A549 (cell line): ENCODE measurements around the gene TMEM198. TPM values are rescaled to one million over a fixed set of nuclear protein-coding genes. Genes with fewer than 3 reads are reported as not detected.

Source experiments
- ATAC-seq, 2 experiments: fragments of 200-7000 bp in 1 of 2; fragments of >200 bp in 1 of 2; cut with Nextera tagmentation in 1 of 2; cut with Tn5 transposase in 1 of 2; 3 replicates each; pipeline versions ENCODE4 v1.8.0 to v1.9.1; 2018 to 2020; ENCODE audit warnings: mild to moderate bottlenecking in 1 of 2, moderate library complexity in 1 of 2
- CTCF ChIA-PET: fragments of 300-600 bp; sonication (Branson Sonifier 250); formaldehyde crosslinking; extraction: SDS; loops from one replicate; lab custom pipeline; 2021; ENCODE audit warnings: antibody characterized with exemption, inconsistent platforms; lab: Yijun Ruan, JAX
- POLR2A ChIA-PET: fragments of 350-600 bp; formaldehyde crosslinking; extraction: SDS; loops from one replicate; lab custom pipeline; 2021; ENCODE audit warnings: antibody characterized with exemption, inconsistent platforms; lab: Yijun Ruan, JAX
- DNase-seq, 2 experiments: peaks; one replicate each; pipeline versions ENCODE4 v3.0.0 to v3.0.0-alpha.2; 2011 to 2016; ENCODE audit warnings: low read depth in 1 of 2, low spot score in 1 of 2
- FAIRE-seq: peaks from 2 replicates; lab custom pipeline; 2011; peaks lifted over from hg19 to GRCh38; lab: Jason Lieb, UNC
- H3K27ac ChIP-seq, 2 experiments: fragments of >200 bp; sonication (Bioruptor Twin); formaldehyde crosslinking; 3 replicates each; pipeline ENCODE4 v1.5.1; 2016 to 2017
- H3K4me1 ChIP-seq: fragments of >200 bp; sonication (Bioruptor Twin); formaldehyde crosslinking; 3 replicates; pipeline ENCODE4 v1.6.1; 2016
- H3K4me2 ChIP-seq: fragments of >200 bp; sonication (Bioruptor Twin); formaldehyde crosslinking; 3 replicates; pipeline ENCODE4 v1.6.1; 2016
- H3K4me3 ChIP-seq: fragments of >200 bp; sonication (Bioruptor Twin); formaldehyde crosslinking; 3 replicates; pipeline ENCODE4 v1.5.1; 2016
- H3K9me3 ChIP-seq: fragments of >200 bp; sonication (Bioruptor Twin); formaldehyde crosslinking; 3 replicates; pipeline ENCODE4 v1.6.1; 2016
- ATOH8 ChIP-seq: fragments of 250-450 bp; sonication (Bioruptor Pico); IDR thresholded peaks from 2 replicates; pipeline ENCODE4 v1.5.0; 2020; ENCODE audit warnings: low read depth, mild to moderate bottlenecking, moderate library complexity
- CBX2 ChIP-seq: fragments of 200-600 bp; sonication (generic); IDR thresholded peaks from 2 replicates; pipeline ENCODE4 v1.6.1; 2016; ENCODE audit warnings: low read depth, mild to moderate bottlenecking, borderline replicate concordance
- CEBPB ChIP-seq, 2 experiments: fragments of >200 bp in 1 of 2; sonication (Bioruptor Twin) in 1 of 2; formaldehyde crosslinking in 1 of 2; IDR thresholded peaks; 2 replicates each; pipeline ENCODE4 v1.6.1; 2012 to 2016
- CHD2 ChIP-seq: fragments of 150-350 bp; IDR thresholded peaks from 2 replicates; pipeline ENCODE4 v1.6.1; 2014; ENCODE audit warnings: low read length; ENCODE audit not compliant: partially characterized antibody
- FOSL2 ChIP-seq, 2 experiments: fragments of 450-650 bp in 1 of 2; fragments of >200 bp in 1 of 2; sonication (Bioruptor Twin) in 1 of 2; formaldehyde crosslinking; IDR thresholded peaks; 2 replicates each; pipeline versions ENCODE4 v1.5.0 to v1.6.1; 2016 to 2020; ENCODE audit warnings: mild to moderate bottlenecking in 1 of 2, moderate library complexity in 1 of 2
- FOXS1 ChIP-seq: fragments of 250-450 bp; sonication (Bioruptor Pico); IDR thresholded peaks from 2 replicates; pipeline ENCODE4 v1.5.0; 2020; ENCODE audit warnings: mild to moderate bottlenecking, moderate library complexity
- JUN ChIP-seq, 2 experiments: fragments of >200 bp; sonication (Bioruptor Twin); formaldehyde crosslinking; IDR thresholded peaks; 2 replicates in 1 of 2; 3 replicates in 1 of 2; pipeline ENCODE4 v1.6.1; 2016 to 2017
- KDM1A ChIP-seq: fragments of 200-600 bp; sonication (generic); IDR thresholded peaks from 2 replicates; pipeline ENCODE4 v1.6.1; 2016; ENCODE audit warnings: low read depth, mild to moderate bottlenecking
- KDM5A ChIP-seq: fragments of 200-600 bp; sonication (generic); IDR thresholded peaks from 2 replicates; pipeline ENCODE4 v1.6.1; 2016; ENCODE audit warnings: antibody characterized with exemption, mild to moderate bottlenecking
- MAFK ChIP-seq: fragments of 450-650 bp; IDR thresholded peaks from 2 replicates; pipeline ENCODE4 v1.6.1; 2014; ENCODE audit not compliant: partially characterized antibody
- MAZ ChIP-seq: fragments of 150-350 bp; IDR thresholded peaks from 2 replicates; pipeline ENCODE4 v1.6.1; 2014; ENCODE audit warnings: antibody characterized with exemption, low read depth, low read length, borderline replicate concordance
- MYC ChIP-seq: IDR thresholded peaks from 2 replicates; pipeline ENCODE4 v1.6.1; 2012; ENCODE audit warnings: mild to moderate bottlenecking, inconsistent platforms, low read length, improper control_type of control experiment, borderline replicate concordance
- NFE2L2 ChIP-seq: fragments of 150-350 bp; conservative IDR thresholded peaks from 2 replicates; pipeline ENCODE4 v1.6.1; 2014; ENCODE audit warnings: low read length
- NR3C1 ChIP-seq: fragments of >200 bp; sonication (Bioruptor Twin); formaldehyde crosslinking; IDR thresholded peaks from 3 replicates; pipeline ENCODE4 v1.6.1; 2017
- RAD21 ChIP-seq, 2 experiments: fragments of >200 bp in 1 of 2; sonication (Bioruptor Twin) in 1 of 2; formaldehyde crosslinking in 1 of 2; IDR thresholded peaks in 1 of 2; conservative IDR thresholded peaks in 1 of 2; 2 replicates in 1 of 2; 3 replicates in 1 of 2; pipeline ENCODE4 v1.6.1; 2012 to 2018; ENCODE audit warnings: inconsistent platforms in 1 of 2
- RARB ChIP-seq: fragments of 250-450 bp; sonication (Bioruptor Pico); IDR thresholded peaks from 2 replicates; pipeline ENCODE4 v1.8.0; 2021; ENCODE audit warnings: mild to moderate bottlenecking, moderate library complexity
- RCOR1 ChIP-seq: fragments of 150-350 bp; IDR thresholded peaks from 2 replicates; pipeline ENCODE4 v1.6.1; 2014; ENCODE audit warnings: antibody characterized with exemption, low read length, low read depth
- SREBF2 ChIP-seq: fragments of 450-650 bp; IDR thresholded peaks from 2 replicates; pipeline ENCODE4 v1.6.1; 2014; ENCODE audit warnings: mild to moderate bottlenecking, moderate library complexity
- TFCP2L1 ChIP-seq: fragments of 250-450 bp; sonication (Bioruptor Pico); IDR thresholded peaks from 2 replicates; pipeline ENCODE4 v1.5.0; 2021; ENCODE audit warnings: mild to moderate bottlenecking
- WGBS: methylation state at CpG from one replicate; pipeline ENCODE4 v1.1.6; 2017; ENCODE audit errors: missing lambda C conversion rate; 5-methylcytosine and 5-hydroxymethylcytosine counted together
- polyA plus RNA-seq, 4 experiments: library from polyadenylated mRNA; depleted of rRNA in 3 of 4; stranded (reverse); fragments of >200 nt; fragmentation: RNase III in 1 of 4; extraction: RNeasy Plus Mini Kit Qiagen cat#74134 plus additional on column Dnase treatment in 1 of 4; gene quantifications; 2 replicates in 3 of 4; 3 replicates in 1 of 4; pipeline ENCODE4 v1.2.3, GENCODE V29; 2011 to 2017
- TF ChIP-seq, protein P1 (sequence below): fragments of 450-650 bp; IDR thresholded peaks from 2 replicates; pipeline ENCODE4 v1.6.1; 2014; ENCODE audit warnings: antibody characterized with exemption
- TF ChIP-seq, protein P2 (sequence below): fragments of >200 bp; sonication (Bioruptor Twin); formaldehyde crosslinking; IDR thresholded peaks from 2 replicates; pipeline ENCODE4 v1.6.1; 2016

Gene TMEM198
- polyA plus RNA-seq, 2 of the 4 experiments (the other 2 are of a cell fraction): 0.31 to 0.37 TPM

GRCh38 chr2:219576505-219577388, 32.9 kb downstream of the TMEM198 start:
- no peak overlapping the region for H3K4me3 ChIP-seq
- ChIA-PET POLR2A (interaction anchor here (0.8 kb wide), 1 partner anchor 21 kb away, joined by 3 read pairs; the partner anchor contains the start of gene STK11IP), CTCF (interaction anchor here (1.0 to 7.5 kb wide), 9 partner anchors 13 to 175 kb away, joined by 3 to 50 read pairs (median 4); no protein-coding TSS in a partner anchor)
- peaks cover 5% of the 10 kb centered on the region; the same call in 2 of the 3 replicates for H3K4me1 ChIP-seq
- peak overlapping the region; percentile 29; the same call in 2 of the 3 replicates for H3K4me2 ChIP-seq
- TF ChIP-seq MAFK (peak; percentile 12), CBX2 (no peak)
- no peak for DNase-seq
- H3K27ac ChIP-seq: no peak overlapping the region
- no peaks in the 10 kb centered on the region for H3K9me3 ChIP-seq
- no peak for FAIRE-seq
- 40% methylated on average over 13 of the region's 15 CpGs for WGBS
- peak; percentile 27 to 43; a peak in 3 of 6 replicates for ATAC-seq

DNA sequence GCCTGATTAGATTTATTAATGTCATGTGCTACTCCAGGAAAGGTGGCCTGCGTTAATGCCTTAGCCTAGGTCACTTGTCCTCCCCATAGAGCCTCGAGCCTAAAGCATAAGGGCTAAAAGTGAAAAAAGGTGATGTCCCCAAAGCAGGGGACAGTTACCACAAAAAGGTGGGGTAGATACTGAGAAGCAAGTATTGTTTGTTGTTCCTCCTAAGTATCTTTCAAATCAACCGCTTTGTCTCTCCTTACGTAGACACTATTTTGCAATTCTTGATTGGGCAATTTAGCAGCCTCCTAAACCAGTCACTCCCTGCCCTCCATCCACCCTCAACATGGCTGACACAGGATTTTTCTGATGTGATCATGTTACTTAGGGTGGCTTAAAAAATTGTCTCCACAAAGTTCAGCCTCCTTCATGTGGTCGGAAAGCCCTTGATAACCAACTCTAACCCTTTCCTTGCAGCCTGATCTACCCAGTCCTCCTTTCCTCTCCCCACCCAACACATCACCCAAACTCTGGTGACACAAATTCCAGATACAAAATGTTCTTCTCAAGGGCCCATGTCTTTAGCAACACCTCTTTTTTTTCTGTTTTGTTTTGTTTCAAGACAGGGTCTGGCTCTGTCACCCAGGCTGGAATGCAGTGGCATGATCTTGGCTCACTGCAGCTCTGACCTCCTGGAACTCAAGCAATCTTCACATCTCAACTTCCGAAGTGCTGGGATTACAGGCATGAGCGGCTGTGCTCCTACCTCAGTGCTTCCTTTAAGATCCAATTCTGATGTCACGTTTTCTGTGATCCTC, 35.2 kb downstream of the TMEM198 start:
- 54% methylated on average over 8 of the region's 8 CpGs for WGBS
- no peak for ATAC-seq
- Histone ChIP-seq H3K4me1 (no peaks in the 10 kb centered on the region), H3K27ac (no peak overlapping the region), H3K9me3 (no peaks in the 10 kb centered on the region), H3K4me3 (no peak overlapping the region), H3K4me2 (no peak overlapping the region)
- no peak for DNase-seq
- peak; percentile 12 to 49; a peak in 1 of 4 replicates for TF ChIP-seq CEBPB (IDR thresholded peaks at IDR 0.05)
- no peak for TF ChIP-seq RCOR1
- POLR2A ChIA-PET: no interaction called here
- no peak for FAIRE-seq
- CTCF ChIA-PET: interaction anchor here (1.2 to 1.7 kb wide), 2 partner anchors 17 to 64 kb away, joined by 3 to 5 read pairs; no protein-coding TSS in a partner anchor

DNA sequence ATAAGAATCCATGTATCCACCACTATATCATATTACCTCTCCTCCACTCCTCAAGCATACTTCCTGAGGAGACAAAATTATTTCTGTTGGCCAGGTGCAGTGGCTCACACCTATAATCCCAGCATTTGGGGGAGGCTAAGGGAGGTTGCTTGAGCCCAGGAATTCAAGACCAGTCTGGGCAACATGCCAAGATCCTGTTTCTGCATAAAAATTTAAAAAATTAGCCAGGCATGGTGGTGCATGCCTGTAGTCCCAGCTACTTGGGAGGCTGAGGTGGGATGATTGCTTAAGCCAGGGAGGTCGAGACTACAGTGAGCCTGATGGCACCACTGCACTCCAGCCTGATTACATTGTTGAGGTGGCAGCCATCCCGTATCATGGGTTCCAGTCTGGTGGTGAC, 37.5 kb downstream of the TMEM198 start:
- no peaks in the 10 kb centered on the region for H3K9me3 ChIP-seq
- H3K4me3 ChIP-seq: no peak overlapping the region
- ChIA-PET POLR2A (no interaction called here), CTCF (no interaction called here)
- TF ChIP-seq NR3C1: no peak
- no peak for TF ChIP-seq CEBPB (IDR thresholded peaks at IDR 0.05)
- no peak for TF ChIP-seq KDM1A
- no peak for TF ChIP-seq MAZ
- no peak for TF ChIP-seq TFCP2L1 (CRISPR knock-in tag)
- TF ChIP-seq FOXS1 (CRISPR knock-in tag): no peak
- no peak for TF ChIP-seq RAD21 (conservative IDR thresholded peaks at IDR 0.05 in 1 of 2, IDR thresholded peaks at IDR 0.05 in 1 of 2)
- TF ChIP-seq RARB (CRISPR knock-in tag): no peak
- TF ChIP-seq MYC: no peak
- no peak for TF ChIP-seq NFE2L2
- TF ChIP-seq SREBF2: no peak
- DNase-seq (no peak), FAIRE-seq (no peak), ATAC-seq (no peak)
- whole genome bisulfite sequencing: 0% methylated on average over 1 of the region's 2 CpGs
- no peaks in the 10 kb centered on the region for H3K4me1 ChIP-seq
- no peak overlapping the region for H3K27ac ChIP-seq
- H3K4me2 ChIP-seq: no peak overlapping the region

DNA sequence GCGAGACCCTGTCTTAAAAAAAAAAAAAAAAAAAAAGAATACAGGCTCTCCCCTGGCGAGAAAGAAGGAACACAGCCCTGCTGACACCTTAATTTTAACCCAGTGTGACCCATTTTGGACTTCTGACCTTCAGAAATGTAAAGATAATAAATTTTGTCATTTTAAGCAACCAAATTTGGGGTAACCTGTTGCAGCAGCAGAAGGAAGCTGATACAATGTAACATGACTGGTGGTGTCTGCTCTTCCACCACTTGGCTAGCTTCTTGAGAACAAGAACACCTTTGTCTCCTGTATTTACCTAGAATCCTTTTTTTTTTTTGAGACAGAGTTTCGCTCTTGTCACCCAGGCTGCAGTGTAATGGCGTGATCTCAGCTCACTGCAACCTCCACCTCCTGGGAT, 47.3 kb downstream of the TMEM198 start:
- no peaks in the 10 kb centered on the region for H3K9me3 ChIP-seq
- no peaks in the 10 kb centered on the region for H3K4me1 ChIP-seq
- ATAC-seq: no peak
- no peak overlapping the region for H3K4me2 ChIP-seq
- H3K27ac ChIP-seq: no peak overlapping the region
- DNase-seq: no peak
- H3K4me3 ChIP-seq: no peak overlapping the region
- no peak for FAIRE-seq
- CTCF ChIA-PET: interaction anchor here (0.5 to 1.5 kb wide), 3 partner anchors 27 to 181 kb away, joined by 3 to 4 read pairs (median 3); no protein-coding TSS in a partner anchor
- TF ChIP-seq, protein P1, sequence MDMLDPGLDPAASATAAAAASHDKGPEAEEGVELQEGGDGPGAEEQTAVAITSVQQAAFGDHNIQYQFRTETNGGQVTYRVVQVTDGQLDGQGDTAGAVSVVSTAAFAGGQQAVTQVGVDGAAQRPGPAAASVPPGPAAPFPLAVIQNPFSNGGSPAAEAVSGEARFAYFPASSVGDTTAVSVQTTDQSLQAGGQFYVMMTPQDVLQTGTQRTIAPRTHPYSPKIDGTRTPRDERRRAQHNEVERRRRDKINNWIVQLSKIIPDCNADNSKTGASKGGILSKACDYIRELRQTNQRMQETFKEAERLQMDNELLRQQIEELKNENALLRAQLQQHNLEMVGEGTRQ: no peak
- TF ChIP-seq KDM1A: no peak
- no peak for TF ChIP-seq NR3C1
- no peak for TF ChIP-seq MAZ
- TF ChIP-seq CHD2: no peak
- no peak for TF ChIP-seq ATOH8
- no peak for TF ChIP-seq FOSL2 (IDR thresholded peaks at IDR 0.05)
- TF ChIP-seq FOSL2 (CRISPR knock-in tag; IDR thresholded peaks at IDR 0.05): no peak
- no peak for TF ChIP-seq KDM5A
- TF ChIP-seq JUN (IDR thresholded peaks at IDR 0.05): no peak
- TF ChIP-seq, protein P2, sequence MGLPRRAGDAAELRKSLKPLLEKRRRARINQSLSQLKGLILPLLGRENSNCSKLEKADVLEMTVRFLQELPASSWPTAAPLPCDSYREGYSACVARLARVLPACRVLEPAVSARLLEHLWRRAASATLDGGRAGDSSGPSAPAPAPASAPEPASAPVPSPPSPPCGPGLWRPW: no peak
- TF ChIP-seq, all 56 proteins: peak for 0
- POLR2A ChIA-PET: no interaction called here
- WGBS: 33% methylated on average over 4 of the region's 4 CpGs
